Loucy (cell line): ENCODE data around the gene DLK1.

ENCODE experiments used
- CTCF ChIP-seq: fragments of 200-600 bp; sonication (generic); conservative IDR thresholded peaks from 2 replicates; pipeline ENCODE4 v1.5.1; 2014; ENCODE audit warnings: mild to moderate bottlenecking, antibody characterized with exemption, low read length
- EZH2phosphoT487 ChIP-seq: fragments of 200-600 bp; IDR thresholded peaks from 2 replicates; pipeline ENCODE4 v1.6.1; 2018; ENCODE audit warnings: antibody characterized with exemption, mild to moderate bottlenecking, moderate library complexity, borderline replicate concordance

GRCh38 chr14:100711493-100711892 is 15.2 kb upstream of the DLK1 start:
- no peak for TF ChIP-seq CTCF
- no peak for TF ChIP-seq EZH2phosphoT487
